ENCODE data around the gene CCDC169. TPM values are rescaled to one million over a fixed set of nuclear protein-coding genes. Genes with fewer than 3 reads are reported as not detected.

CCDC169 gene
- total and polyA plus RNA-seq, 2 donors (not counting 3 experiments of a cell fraction or from before 2014, with no cell fraction given): 1.2 to 2.5 TPM

GRCh38 chr13:36251526-36251925 lies 46.1 kb downstream of the CCDC169 start:
- Histone ChIP-seq H3K36me3 (ENCODE audit: control insufficient read depth in 2 of 2, extremely low read depth in 1 of 2, insufficient read depth in 2 of 2, low read length in 2 of 2) (no peaks in the 10 kb centered on the region), H3K4me2 (ENCODE audit: insufficient read depth, low read length) (no peak overlapping the region), H4K20me1 (replicated peaks; ENCODE audit: control insufficient read depth, extremely low read depth, insufficient read depth, low read length) (no peaks in the 10 kb centered on the region), H3K9ac (replicated peaks; ENCODE audit: extremely low read depth, insufficient read depth, low read length) (no peak overlapping the region), H2AFZ (ENCODE audit: low read depth, low read length) (no peak overlapping the region), H3K9me1 (replicated peaks; ENCODE audit: control insufficient read depth, extremely low read depth, insufficient read depth, low read length) (no peaks in the 10 kb centered on the region), H3K9me3 (replicated peaks; ENCODE audit: control insufficient read depth, insufficient read depth, low read length) (no peaks in the 10 kb centered on the region), H3K27ac (ENCODE audit: insufficient read depth, low read depth, low read length) (no peak overlapping the region), H3K4me3 (replicated peaks in 1 of 3; ENCODE audit: insufficient read depth in 1 of 3, low read depth in 1 of 3, low read length in 3 of 3) (no peak overlapping the region), H3K79me2 (ENCODE audit: control insufficient read depth, insufficient read depth, low read length) (no peaks in the 10 kb centered on the region), H3K4me1 (ENCODE audit: control insufficient read depth, extremely low read depth, insufficient read depth, low read length) (no peaks in the 10 kb centered on the region), H3K27me3 (ENCODE audit: control insufficient read depth in 2 of 2, insufficient read depth in 2 of 2, low read length in 2 of 2) (no peaks in the 10 kb centered on the region)
- no peak for TF ChIP-seq JUN (IDR thresholded peaks at IDR 0.05; ENCODE audit: borderline replicate concordance, insufficient read depth, insufficient read length, low read depth)
- TF ChIP-seq, protein P1, sequence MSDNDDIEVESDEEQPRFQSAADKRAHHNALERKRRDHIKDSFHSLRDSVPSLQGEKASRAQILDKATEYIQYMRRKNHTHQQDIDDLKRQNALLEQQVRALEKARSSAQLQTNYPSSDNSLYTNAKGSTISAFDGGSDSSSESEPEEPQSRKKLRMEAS (IDR thresholded peaks at IDR 0.05; ENCODE audit: insufficient read depth, insufficient read length): no peak
- TF ChIP-seq GATA2 (IDR thresholded peaks at IDR 0.05; ENCODE audit: insufficient read depth, insufficient read length, low read depth, low read length): no peak
- TF ChIP-seq FOS (IDR thresholded peaks at IDR 0.05; ENCODE audit: borderline replicate concordance, insufficient read depth, low read length): no peak
- TF ChIP-seq POLR2A (IDR thresholded peaks at IDR 0.05; ENCODE audit: low read depth, low read length): no peak
- TF ChIP-seq EZH2 (IDR thresholded peaks at IDR 0.05; ENCODE audit: borderline replicate concordance, low read depth, low read length, severe bottlenecking): no peak
- TF ChIP-seq MYC (IDR thresholded peaks at IDR 0.05; ENCODE audit: low read depth, low read length): no peak
- no peak for TF ChIP-seq POLR2AphosphoS5 (IDR thresholded peaks at IDR 0.05; ENCODE audit: insufficient read depth, low read depth, low read length)
- TF ChIP-seq, protein P2, sequence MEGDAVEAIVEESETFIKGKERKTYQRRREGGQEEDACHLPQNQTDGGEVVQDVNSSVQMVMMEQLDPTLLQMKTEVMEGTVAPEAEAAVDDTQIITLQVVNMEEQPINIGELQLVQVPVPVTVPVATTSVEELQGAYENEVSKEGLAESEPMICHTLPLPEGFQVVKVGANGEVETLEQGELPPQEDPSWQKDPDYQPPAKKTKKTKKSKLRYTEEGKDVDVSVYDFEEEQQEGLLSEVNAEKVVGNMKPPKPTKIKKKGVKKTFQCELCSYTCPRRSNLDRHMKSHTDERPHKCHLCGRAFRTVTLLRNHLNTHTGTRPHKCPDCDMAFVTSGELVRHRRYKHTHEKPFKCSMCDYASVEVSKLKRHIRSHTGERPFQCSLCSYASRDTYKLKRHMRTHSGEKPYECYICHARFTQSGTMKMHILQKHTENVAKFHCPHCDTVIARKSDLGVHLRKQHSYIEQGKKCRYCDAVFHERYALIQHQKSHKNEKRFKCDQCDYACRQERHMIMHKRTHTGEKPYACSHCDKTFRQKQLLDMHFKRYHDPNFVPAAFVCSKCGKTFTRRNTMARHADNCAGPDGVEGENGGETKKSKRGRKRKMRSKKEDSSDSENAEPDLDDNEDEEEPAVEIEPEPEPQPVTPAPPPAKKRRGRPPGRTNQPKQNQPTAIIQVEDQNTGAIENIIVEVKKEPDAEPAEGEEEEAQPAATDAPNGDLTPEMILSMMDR (IDR thresholded peaks at IDR 0.05; ENCODE audit: extremely low read depth in 1 of 2, insufficient read depth in 1 of 2, low read depth in 1 of 2, low read length in 2 of 2): no peak
- POLR2A ChIA-PET: no interaction called here
- dilution Hi-C loops (cut with MboI; ENCODE audit: extremely low pct_ligation_motif_present, low sequenced_read_pairs): no loop called here
- BruUV-seq (replicated peaks): no TSS peak
- DNase-seq (ENCODE audit: low read depth, low spot score): no peak
- CTCF ChIA-PET: interaction anchor here (1.4 to 2.7 kb wide), 3 partner anchors 13 to 31 kb away, joined by 4 to 12 read pairs (median 5); no protein-coding TSS in a partner anchor
- intact Hi-C loops (cut with micrococcal nuclease): no loop called here
- no peak for FAIRE-seq
